Upper lobe of left lung (tissue), 4 donors: ENCODE measurements around the gene AR.

Source experiments
- POLR2A ChIP-seq, 4 donors: fragments of 450-650 bp; IDR thresholded peaks; one replicate each; pipeline ENCODE4 v1.5.1; 2016 to 2017; ENCODE audit warnings: antibody characterized with exemption in 4 of 4, mild to moderate bottlenecking in 2 of 4
- TF ChIP-seq, protein P1 (sequence below), 6 experiments: fragments of 450-650 bp in 4 of 6; fragments of 200-600 bp in 2 of 6; sonication (generic) in 2 of 6; IDR thresholded peaks; one replicate each; pipeline ENCODE4 v1.5.1; 2016 to 2019; ENCODE audit warnings: antibody characterized with exemption in 6 of 6

- TF ChIP-seq, protein P1, sequence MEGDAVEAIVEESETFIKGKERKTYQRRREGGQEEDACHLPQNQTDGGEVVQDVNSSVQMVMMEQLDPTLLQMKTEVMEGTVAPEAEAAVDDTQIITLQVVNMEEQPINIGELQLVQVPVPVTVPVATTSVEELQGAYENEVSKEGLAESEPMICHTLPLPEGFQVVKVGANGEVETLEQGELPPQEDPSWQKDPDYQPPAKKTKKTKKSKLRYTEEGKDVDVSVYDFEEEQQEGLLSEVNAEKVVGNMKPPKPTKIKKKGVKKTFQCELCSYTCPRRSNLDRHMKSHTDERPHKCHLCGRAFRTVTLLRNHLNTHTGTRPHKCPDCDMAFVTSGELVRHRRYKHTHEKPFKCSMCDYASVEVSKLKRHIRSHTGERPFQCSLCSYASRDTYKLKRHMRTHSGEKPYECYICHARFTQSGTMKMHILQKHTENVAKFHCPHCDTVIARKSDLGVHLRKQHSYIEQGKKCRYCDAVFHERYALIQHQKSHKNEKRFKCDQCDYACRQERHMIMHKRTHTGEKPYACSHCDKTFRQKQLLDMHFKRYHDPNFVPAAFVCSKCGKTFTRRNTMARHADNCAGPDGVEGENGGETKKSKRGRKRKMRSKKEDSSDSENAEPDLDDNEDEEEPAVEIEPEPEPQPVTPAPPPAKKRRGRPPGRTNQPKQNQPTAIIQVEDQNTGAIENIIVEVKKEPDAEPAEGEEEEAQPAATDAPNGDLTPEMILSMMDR (IDR thresholded peaks at IDR 0.05), result no peak
- TF ChIP-seq POLR2A (IDR thresholded peaks at IDR 0.05), result no peak
These were observed 173.8 kb downstream of the AR start for GRCh38 chrX:67717571-67717970.
